Muscle of arm (tissue), 12 donors: ENCODE results near the gene ADA. TPM values are rescaled to one million over a fixed set of nuclear protein-coding genes. Genes with fewer than 3 reads are reported as not detected.
A peak's percentile ranks its signal among the peaks of the same experiment; 100 is the strongest.
"Not testable (repeated sequence)": the region's sequence is repeated elsewhere in the genome, so short reads cannot be mapped to it uniquely, and the experiment has no call there.

Experiments
- DNase-seq: peaks from one replicate; pipeline ENCODE4 v3.0.0-alpha.2; 2013
- polyA plus RNA-seq, 12 donors: library from polyadenylated mRNA; unstranded; fragments of 120-200 nt; gene quantifications; one replicate each; pipeline ENCODE4 v1.2.1, GENCODE V29; 2013; ENCODE audit not compliant: insufficient read length in 12 of 12

The ADA gene
- polyA plus RNA-seq, 12 donors = 4.1 to 10.7 (median 6.8) TPM; not detected in 1

DNA sequence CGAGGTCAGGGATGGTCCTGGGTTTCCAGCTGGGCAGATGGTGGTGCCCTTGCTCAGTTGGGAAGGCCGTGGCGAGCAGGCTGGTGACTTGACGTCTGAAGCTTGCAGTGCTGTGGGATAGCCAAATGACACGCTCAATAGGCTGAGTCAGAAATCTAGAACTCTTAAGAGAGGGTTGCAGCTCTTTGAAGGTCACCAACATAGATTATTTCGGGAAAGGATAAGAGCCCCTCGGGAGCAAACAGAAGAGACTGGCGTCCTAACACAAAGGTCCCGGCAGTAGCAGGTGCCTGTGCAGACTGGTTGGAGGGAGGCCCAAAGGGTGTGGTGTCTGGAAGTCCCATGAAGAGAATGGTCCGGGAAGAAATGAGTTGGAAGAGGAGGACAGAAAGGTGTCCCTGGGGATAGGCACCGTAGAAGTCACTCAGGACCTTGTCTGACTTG lies 50.7 kb downstream of the ADA start:
- DNase-seq = no peak

DNA sequence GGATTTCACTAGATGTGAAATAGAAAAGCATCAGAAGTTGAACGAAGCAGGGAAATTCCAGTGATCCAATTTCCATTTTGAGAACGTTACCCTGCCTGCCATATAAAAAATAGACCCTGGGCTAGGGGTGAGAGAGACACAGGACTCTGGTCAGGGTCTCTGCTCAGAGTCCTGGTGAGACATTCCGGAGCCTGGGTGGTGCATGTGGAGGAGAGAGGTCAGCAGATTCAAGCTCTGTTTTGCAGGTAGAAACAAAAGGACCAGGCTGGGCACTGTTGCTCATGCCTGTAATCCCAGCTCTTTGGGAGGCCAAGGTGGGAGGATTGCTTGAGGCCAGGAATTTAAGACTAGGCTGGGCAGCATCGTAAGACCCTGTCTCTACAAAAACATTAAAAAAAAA lies 51.2 kb downstream of the ADA start:
- no peak for DNase-seq

DNA sequence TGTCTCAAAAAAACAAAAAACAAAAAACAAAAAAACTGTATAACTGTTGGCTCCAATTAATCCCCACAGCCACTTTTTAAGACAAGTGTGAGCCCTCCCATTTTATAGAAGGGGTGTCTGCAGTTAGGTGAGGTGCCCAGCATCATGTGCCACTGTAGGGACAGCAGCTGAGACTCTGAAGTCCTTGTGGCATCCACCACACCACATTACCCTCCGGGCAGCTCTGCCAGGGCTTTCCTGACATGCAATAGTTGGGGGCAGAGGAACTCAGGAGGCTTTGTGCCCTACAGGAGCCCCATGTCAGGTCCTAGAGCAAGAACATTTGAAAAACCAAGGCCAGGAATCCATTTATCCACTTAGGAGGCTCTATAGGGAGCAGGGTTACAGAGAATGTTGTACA lies 51.8 kb downstream of the ADA start:
- no peak for DNase-seq

DNA sequence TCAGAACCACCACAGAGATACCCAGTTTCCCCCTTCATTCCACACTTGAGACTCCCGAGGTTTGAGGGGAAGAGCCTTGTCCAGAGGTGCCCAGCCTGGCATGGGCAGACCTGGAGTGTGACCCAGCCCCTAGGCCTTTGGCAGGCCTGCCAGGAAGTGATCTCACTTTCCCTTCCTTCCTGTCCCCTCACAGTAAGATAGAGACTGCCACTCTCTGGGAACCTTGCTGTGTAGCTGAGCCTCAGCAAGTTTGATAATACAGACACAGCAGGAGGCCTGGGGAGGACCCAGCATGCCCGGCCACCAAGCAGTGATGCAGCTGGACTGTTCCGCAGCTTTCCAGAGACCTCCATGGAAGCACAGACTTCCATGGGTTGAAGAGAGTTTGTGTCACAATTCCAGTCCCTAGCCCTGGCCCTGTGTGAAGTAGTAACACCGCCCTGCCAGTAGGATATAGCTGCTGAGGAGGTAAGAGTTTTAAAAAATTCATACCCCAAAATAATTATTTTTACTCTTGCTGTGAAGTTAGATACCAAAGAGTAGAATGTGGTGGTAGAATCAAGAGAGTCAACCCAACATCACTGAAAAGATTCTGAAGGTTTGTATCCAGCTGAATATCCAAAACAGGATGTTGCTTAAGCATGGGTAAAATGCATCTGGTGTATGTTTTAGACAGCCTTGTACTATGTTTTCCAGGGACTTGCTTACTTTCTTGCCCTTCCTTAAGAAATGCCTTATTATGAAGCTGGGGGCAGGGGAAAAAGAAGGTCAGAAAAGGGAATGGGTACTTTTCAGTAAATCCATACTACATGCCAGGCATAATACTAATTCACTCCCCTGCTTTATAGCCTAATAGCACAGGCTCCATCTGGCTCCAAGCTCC lies 52.8 kb downstream of the ADA start:
- DNase-seq = no peak

DNA sequence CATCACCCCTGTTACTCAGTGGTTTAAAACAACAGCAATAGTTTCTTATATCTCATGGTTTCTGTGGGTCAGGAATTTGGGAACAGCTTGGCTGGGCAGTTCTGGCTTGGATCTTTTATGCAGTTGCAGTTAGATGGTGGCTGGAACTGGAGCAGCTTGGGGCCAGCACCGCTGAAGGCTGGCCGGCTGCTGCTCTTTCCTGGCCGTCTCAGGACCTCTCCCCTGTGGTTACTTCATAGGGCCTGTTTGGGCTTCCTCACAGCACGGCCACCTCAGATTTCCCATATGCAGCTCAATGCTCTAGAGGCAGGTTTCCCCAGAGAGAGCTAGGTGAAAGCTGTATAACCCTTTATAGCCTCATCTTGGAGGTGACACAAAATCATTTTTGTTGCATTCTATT lies 53.6 kb downstream of the ADA start:
- DNase-seq = no peak

DNA sequence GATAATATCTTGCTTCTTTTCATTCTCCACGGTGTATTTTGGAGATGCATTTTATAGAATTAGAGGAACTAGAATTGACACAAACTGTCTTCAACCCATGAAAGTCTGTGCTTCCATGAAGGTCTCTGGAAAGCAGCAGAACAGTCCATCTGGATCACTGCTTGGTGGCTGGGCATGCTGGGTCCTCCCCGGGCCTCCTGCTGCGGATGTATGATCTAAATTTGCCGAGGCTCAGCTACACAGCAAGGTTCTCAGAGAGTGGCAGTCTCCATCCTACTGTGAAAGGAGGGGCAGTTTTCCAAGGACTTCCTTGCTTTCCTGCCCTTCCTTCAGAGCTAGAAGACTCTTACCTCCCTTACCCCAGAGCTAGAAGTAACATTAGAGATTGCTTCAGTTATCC lies 54.0 kb downstream of the ADA start:
- DNase-seq = no peak

DNA sequence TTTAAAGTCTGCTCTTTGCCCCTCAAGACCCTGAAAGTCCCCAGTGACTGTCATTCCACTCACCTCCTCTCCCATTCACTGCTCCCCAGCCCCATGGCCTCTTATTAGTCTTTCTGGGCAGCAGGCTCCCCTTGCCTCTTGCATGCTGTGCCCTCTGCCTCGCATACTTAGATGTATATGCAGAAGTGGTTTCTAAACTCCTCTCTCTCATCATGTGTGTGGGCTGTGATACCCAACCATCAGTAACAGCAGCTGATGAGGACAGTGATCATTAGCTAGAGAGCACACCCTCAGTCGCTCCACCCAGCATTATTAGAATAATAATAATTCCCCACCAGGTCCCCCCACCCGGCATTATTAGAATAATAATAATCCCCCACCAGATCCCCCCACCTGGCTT lies 54.6 kb downstream of the ADA start:
- DNase-seq = no peak

DNA sequence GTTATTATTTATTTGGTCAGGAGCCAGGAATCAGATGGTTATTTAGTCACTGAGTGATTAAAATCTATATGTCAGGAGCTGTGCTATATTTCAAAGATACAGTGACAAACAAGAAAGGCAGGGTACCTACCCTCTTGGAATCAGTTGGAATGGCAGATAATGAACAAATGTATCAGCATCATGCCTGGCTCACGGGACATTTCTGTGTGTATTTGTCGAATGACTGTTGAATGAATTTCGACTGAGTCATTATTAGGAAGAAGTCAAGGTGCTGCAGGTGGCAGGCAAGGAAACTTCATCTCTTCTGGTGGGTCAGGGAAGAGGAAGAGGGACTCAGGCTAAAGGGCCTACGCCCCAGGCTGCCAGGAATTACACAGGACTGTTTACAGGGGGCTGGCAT lies 55.5 kb downstream of the ADA start:
- DNase-seq = no peak

DNA sequence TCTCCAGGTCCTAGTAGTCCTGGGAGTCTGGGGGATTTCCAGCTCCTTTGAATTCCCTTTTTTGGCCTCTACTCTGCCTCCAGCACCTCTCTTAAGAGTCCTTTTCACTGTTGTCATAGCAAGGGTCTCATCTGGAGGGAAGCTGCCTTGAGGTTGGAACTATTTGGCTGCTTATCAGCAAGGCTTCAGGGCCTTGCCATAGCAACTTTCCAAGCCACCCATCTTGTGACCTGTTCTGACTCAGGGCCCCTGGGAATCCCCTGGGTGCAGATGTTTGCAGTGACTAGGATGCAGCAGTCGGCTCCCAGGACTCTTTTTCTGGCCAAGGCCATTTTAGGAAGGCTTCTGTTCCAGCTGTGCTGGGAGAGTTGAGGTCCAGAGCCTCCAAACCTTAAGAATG lies 56.8 kb downstream of the ADA start:
- DNase-seq = no peak

DNA sequence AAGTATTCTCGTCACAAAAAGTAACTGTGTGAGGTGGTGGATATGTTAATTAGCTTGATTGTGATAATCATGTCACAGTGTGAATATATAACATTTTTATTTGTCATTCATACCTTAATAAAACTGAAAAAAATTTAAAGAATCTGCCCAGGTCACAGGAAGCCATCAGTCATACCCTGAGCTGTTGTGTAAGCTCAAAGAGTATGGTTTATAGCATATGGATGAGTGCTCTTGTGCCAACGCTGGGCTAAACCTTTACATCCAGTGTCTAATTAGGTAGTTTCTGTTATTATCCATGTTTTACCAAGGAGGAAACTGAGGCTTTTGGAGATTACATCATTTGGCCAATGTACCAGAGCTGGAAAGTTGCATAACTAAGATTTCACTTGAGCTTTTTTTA lies 57.7 kb downstream of the ADA start:
- DNase-seq = no peak

DNA sequence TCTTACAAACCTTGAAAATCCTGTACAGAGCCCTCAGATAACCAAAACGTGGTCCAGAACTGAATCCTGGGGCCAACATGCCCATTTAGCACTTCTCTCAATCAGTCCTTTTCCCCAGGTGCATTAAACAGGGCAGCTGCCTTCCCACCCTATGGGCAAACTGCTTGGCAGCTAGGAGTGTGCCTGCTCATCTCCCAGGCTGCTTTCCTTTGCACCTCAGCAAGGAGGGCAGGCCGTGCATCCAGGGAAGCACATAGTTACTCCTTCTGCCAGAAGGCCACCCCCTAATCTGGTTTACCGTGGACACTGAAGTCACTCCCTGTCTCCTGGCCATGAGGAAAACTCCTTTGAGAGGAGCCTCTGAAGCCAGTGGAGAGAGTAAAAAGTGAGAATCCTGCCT lies 59.1 kb downstream of the ADA start:
- DNase-seq = no peak

DNA sequence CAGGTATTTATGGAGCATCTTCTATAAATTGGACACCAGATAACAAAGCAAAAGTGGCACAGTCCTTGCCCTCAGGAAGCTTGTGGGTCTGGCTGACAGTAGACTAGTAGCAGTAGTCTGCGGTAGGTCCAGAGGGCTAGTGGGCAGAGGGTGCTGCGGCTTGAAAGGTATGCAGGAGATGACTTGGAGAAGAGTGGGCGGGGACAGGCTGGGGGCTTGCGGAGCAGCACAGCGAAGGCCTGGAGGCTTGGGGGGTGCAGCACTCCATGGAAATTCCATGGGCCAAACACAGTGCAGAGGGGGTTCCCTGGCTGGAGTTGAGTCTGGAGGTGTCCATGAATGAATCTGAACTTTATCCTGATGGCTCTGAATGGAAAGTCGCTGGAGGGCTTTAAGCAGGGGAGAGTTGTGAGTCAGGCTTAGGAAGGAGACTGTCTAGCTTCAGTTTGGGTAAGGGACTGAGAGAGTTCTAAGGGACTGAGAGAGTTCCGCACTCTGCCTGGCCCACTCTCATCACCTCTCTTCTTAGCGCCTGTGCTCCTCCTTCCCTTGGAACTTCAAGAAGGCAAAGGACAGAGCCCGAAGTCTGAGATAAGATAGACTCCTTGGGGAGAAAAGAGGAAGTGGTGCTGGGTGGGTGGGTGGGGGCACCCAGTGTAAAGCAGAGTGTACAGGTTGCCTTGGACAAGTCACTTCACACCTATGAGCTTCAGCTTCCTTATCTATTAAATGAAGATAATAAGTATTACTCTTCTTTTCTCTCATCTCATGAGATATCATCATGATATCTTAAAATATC lies 60.3 kb downstream of the ADA start:
- no peak for DNase-seq

DNA sequence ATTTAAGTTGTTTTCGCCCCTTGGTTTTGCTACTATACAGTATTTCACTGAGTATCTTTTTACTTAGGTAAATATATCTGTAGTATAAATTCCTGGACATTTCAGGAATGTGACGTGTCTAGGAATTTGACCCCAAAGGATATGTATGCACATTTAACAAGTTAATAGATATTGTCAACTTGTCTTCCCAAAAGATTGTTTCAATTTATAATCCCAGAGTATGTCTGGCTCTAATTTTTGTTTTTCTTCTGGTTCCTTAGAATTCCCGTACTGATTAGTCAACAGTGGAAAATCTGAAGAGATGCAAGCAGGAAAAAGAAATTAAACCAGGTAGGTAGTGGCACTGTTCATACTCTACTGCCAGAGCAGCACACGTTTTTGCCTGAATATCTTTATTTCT lies 62.0 kb downstream of the ADA start:
- no peak for DNase-seq

DNA sequence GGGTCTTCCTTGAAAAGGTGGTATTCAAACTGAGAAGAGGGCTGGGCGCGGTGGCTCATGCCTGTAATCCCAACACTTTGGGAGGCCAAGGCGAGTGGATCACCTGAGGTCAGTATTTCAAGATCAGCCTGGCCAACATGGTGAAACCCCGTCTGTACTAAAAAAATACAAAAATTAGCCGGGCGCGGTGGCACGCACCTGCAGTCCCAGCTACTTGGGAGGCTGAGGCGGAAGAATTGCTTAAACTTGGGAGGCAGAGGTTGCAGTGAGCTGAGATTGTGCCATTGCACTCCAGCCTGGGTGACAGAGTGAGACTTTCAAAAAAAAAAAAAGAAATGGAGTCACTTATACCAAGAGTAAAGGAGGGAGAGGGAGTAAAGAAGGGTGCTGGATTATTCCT lies 63.2 kb downstream of the ADA start:
- DNase-seq = not testable (repeated sequence)

DNA sequence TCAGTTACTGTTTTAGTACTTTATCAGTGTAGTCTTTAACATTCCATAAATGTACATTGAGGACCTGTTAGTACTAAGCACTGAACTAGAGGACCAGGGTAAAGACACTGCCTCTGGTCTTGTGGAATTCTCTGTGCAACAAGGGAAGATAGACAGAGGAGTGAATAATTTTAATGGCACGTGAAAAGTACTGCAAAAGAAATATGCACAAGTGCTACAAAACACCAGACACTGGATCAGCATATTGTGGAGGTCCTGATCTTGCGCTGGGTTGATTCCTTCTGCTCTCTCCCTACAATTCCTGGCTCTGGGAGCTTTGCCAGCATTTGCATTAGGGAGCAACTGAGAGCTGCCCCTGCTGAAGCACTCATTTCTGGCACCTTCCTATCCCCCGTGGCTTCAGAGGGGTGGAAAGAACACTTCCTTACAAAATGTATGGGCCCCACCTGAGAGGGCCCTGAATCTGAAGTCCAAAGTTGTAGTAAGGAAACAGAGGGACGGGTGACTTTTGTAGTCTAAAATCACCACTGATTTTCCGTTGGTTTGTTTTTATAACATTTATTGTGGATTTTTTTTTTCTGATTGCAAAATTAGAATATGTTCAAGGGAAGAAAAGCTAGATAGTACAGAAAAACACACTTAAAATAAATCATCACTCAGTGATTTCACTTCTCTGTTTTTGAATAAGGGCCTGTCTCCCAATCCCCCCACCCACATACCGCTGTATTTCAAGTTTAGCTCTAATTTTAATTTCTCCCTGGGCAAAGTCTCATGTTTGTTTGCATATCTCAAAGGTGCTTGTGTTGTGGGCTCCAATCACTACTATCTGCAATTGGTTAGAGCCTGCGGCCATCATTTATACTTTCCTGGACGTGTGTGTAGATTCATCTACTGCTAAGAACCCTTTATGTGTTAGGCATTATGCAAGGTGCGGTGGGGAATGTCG lies 64.2 kb downstream of the ADA start:
- DNase-seq = no peak

DNA sequence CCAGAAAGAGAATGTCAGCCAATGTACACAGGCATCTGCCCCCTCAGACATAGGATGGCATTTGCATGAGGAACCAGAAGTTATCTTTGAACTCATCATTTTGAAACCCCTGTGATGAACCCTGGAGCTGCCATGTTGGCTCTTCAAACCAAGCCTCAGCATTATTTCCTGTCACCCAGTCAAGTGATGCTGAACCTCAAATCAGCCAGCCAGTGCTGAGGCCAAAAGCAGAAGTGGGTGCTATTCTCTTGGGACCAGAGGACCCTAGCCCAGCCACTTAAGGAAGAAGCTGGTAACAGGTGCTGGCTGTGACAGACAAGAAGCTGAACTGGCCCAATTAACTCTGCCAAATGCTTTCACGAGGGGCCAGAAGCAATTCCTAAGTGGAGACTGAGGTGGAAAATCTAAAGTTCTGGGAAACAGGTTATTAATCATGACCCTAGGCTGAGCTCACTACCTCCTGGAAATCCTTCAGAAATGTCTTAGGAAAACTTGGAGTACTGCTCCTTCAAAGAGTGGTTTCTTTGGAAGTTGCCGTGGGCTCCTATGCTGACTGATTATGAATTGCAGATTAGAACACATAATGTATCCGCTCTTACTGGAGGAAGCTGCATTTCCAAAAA lies 65.1 kb downstream of the ADA start:
- DNase-seq = no peak

DNA sequence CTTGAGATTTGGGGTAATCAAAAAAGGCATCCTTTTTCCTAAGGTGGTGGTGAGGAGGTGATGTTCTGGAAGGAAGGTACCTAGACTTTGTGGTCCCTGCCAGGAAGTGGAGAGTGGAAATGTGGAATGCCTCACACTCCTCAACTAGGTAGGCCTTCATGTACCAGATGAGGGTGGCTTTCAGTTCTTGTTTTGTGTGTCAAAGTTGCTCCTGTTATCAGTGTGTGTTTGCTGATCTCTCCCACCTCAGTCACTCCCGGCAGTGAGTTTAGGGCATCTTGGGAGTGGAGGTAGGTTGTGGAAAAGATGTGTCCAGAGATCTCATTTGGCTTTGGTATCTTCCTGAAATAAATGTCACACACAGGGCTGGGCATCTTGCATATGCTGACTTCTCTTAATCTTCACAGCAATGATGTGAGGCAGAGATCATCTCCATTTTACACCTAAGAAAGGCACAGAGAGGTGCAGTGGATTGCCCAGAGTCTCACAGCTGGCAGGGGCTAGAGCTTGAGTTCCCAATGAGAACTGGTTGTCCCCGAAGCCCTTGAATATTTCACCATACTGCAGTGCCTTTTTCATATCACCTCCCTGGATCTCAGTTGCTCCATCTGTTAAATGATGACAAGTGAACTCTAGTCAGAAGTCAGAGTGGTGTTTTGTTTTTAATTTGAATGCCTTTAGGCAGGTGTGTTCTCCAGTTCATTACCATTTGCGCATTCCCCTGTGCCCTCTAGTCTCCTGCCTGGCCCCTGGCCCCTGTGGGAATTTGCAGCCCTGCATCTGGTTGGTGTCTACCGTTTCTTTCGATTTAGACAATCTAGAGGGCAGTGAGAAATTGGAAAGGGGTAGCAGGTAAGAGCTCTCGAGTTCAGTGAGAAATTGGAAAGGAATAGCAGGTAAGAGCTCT lies 66.2 kb downstream of the ADA start:
- no peak for DNase-seq

DNA sequence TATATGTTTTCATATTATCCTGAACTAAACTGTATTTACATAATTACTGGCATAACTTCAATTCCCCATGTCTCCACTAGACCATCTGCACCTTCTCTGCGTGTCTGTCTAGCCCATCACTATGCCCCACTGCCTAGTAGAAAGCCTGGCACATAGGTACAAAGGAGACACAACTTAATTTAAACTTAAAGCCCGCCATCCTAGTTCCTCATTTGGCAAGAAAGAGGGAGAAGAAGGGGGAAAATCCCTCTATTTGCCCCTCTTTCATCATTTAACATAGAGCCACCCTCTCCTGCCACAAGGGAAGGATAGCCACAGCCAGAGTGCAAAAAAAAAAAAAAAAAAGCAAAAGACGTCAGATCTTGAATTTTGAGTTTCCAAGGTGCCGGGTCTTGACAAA lies 67.3 kb downstream of the ADA start:
- no peak for DNase-seq

DNA sequence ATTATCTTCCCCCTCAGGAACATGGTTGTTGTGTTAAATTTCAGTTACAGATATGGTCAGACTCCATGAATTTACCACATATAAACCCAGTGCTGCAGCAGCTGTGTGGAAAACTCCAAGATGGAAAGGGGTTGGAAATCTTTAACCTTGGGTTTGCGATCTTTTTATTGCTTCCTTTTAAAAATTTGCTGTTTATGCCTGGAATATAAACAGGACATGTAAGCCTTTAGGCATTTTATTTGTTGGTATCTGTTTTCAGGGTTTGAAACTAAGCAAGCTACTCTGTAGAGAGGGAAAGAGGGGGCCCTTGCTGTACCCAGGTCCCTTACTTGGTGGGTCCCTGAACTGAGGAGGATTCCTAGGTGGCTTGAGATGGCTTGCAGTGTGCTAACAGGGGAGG lies 68.3 kb downstream of the ADA start:
- no peak for DNase-seq

DNA sequence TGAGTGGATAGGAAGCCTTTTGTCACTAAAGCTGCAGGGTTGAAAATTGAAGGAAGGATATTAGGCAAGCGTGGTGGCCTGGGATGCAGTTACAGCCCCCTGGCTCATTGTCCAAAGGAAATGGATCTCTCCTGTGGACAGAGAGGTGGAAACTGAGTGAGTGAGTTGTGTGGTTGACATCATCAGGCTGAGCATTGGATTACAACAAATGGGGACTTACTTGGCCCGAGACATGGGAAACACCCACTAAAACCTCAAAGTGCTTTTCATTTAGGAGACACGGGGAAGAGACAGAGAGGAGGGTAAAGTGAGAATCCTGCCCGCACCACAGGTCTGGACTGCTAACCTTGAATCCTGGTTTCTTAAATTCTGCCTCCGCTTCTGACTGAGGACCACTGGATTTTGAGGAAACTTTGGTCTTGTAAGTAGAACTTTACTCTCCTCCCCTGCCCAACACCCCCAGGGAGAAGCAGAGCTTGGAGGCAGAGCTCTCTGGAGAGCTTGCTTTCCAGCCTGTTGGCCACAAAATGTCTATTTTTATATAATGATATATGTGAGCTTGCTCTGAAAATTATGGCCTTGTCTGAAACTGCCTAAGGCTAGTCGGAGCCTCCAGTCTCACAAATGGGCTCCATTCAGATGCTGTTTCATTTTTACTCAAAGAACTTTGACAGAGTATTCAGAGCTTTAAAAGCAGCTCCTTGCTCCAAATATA lies 69.0 kb downstream of the ADA start, which contains the start of gene PKIG:
Gene PKIG, plus strand, starts transcription at position 269 of the 715 bp plus-strand sequence. CDS start 31,978 bp downstream, outside the sequence.
- peak; percentile 82 for DNase-seq
